ENCODE results near the gene CDK13. TPM values are rescaled to one million over a fixed set of nuclear protein-coding genes. Genes with fewer than 3 reads are reported as not detected.

Gene CDK13
- total RNA-seq, 2 experiments from 2014 or later: 84.3 to 90.9 TPM

- intact Hi-C loops (cut with micrococcal nuclease; ENCODE audit: unreplicated experiment): loop anchor here (1.0 to 5.0 kb wide), 5 partner anchors 185 to 568 kb away; partner anchors contain the start of genes RALA and YAE1
- DNase-seq (ENCODE audit: low spot score): peak; percentile 91
- peak within 1 kb of the TSS; percentile 79 for H2AFZ ChIP-seq (ENCODE audit: low read length)
- peak within 1 kb of the TSS; percentile 96 for H3K4me2 ChIP-seq (ENCODE audit: low read length)
- peaks cover 18% of the 10 kb centered on the region for H3K4me1 ChIP-seq (ENCODE audit: insufficient read depth, low read length, poor library complexity, severe bottlenecking)
- peak within 1 kb of the TSS; percentile 100 for H3K4me3 ChIP-seq (ENCODE audit: low read depth, low read length, poor library complexity, severe bottlenecking)
- H3K36me3 ChIP-seq (ENCODE audit: insufficient read depth, low read length): peaks cover 35% of the 10 kb centered on the region
- no peaks in the 10 kb centered on the region for H3K9me2 ChIP-seq (ENCODE audit: insufficient read depth, low read length)
- no TSS peak for BruUV-seq (replicated peaks)
- peaks cover 45% of the 10 kb centered on the region for H3K79me2 ChIP-seq (ENCODE audit: insufficient read depth, low read depth, low read length)
- ChIA-PET CTCF (ENCODE audit: unreplicated experiment) (no interaction called here), POLR2A (interaction anchor here (0.5 to 2.3 kb wide), 4 partner anchors 8 to 186 kb away, joined by 3 to 7 read pairs (median 4); no protein-coding TSS in a partner anchor)
- TF ChIP-seq EZH2phosphoT487 (IDR thresholded peaks at IDR 0.05; ENCODE audit: borderline replicate concordance, low read depth, low read length) (no peak), CTCF (conservative IDR thresholded peaks at IDR 0.05; ENCODE audit: low read length) (peak; percentile 91)
- H3K27ac ChIP-seq (ENCODE audit: low read depth, low read length, poor library complexity, severe bottlenecking): peak within 1 kb of the TSS; percentile 89
- H3K9me3 ChIP-seq (ENCODE audit: low read length): no peaks in the 10 kb centered on the region
- H4K20me1 ChIP-seq (ENCODE audit: insufficient read depth, low read length): peaks cover 18% of the 10 kb centered on the region
Measured at GRCh38 chr7:40134428-40135316, 184.6 kb downstream of the CDK13 start, which contains the start of the genes MPLKIP and SUGCT. Gene MPLKIP (minus strand): TSS chr7:40134622. CDS start chr7:40134567, 55 bp downstream. Gene SUGCT (plus strand): TSS chr7:40135005.

GRCh38 chr7:40135317-40135610, 185.2 kb downstream of the CDK13 start:
- Histone ChIP-seq H3K36me3 (ENCODE audit: insufficient read depth, low read length) (peaks cover 29% of the 10 kb centered on the region), H3K79me2 (ENCODE audit: insufficient read depth, low read depth, low read length) (peaks cover 40% of the 10 kb centered on the region), H3K4me1 (ENCODE audit: insufficient read depth, low read length, poor library complexity, severe bottlenecking) (peaks cover 18% of the 10 kb centered on the region), H3K4me3 (ENCODE audit: low read depth, low read length, poor library complexity, severe bottlenecking) (peak overlapping the region; percentile 100), H4K20me1 (ENCODE audit: insufficient read depth, low read length) (peaks cover 18% of the 10 kb centered on the region), H3K9me3 (ENCODE audit: low read length) (no peaks in the 10 kb centered on the region), H3K9me2 (ENCODE audit: insufficient read depth, low read length) (no peaks in the 10 kb centered on the region), H2AFZ (ENCODE audit: low read length) (peak overlapping the region; percentile 79; the same call in 1 of the 2 replicates), H3K4me2 (ENCODE audit: low read length) (peak overlapping the region; percentile 96), H3K27ac (ENCODE audit: low read depth, low read length, poor library complexity, severe bottlenecking) (no peak overlapping the region)
- no peak for DNase-seq (ENCODE audit: low spot score)
- intact Hi-C loops (cut with micrococcal nuclease; ENCODE audit: unreplicated experiment): loop anchor here (2.0 kb wide), 1 partner anchor 238 kb away; no protein-coding TSS in a partner anchor
- no peak for TF ChIP-seq EZH2phosphoT487 (IDR thresholded peaks at IDR 0.05; ENCODE audit: borderline replicate concordance, low read depth, low read length)
- TF ChIP-seq CTCF (conservative IDR thresholded peaks at IDR 0.05; ENCODE audit: low read length): no peak
- ChIA-PET POLR2A (interaction anchor here (1.0 to 2.3 kb wide), 2 partner anchors 10 to 239 kb away, joined by 7 read pairs; no protein-coding TSS in a partner anchor), CTCF (ENCODE audit: unreplicated experiment) (no interaction called here)
- no TSS peak for BruUV-seq (replicated peaks)
